Endothelial cell of umbilical vein (primary cell): Measurements from ENCODE around the gene AP1B1. TPM values are rescaled to one million over a fixed set of nuclear protein-coding genes. Genes with fewer than 3 reads are reported as not detected.

Source experiments
- BruUV-seq: library from RNA; stranded (reverse); fragments of 400-500 nt; replicated peaks from 2 replicates; lab custom pipeline; 2021; lab: Mats Ljungman, UMichigan
- CTCF ChIA-PET: fragments of 300-600, 350-600 bp; sonication (Branson Sonifier 250); formaldehyde crosslinking; loops from one replicate; lab custom pipeline; 2021; ENCODE audit warnings: antibody characterized with exemption, inconsistent platforms; lab: Charles Lee
- POLR2A ChIA-PET: fragments of 300-600, 350-600 bp; sonication (Branson Sonifier 250); formaldehyde crosslinking; loops from one replicate; lab custom pipeline; 2021; ENCODE audit warnings: antibody characterized with exemption, inconsistent platforms; lab: Charles Lee
- DNase-seq: peaks from one replicate; pipeline ENCODE4 v3.0.0-alpha.2; 2011; ENCODE audit warnings: low read depth, low spot score
- FAIRE-seq: peaks from 2 replicates; lab custom pipeline; 2011; peaks lifted over from hg19 to GRCh38; lab: Jason Lieb, UNC
- H2AFZ ChIP-seq: 2 replicates; pipeline ENCODE4 v1.6.0; 2012; ENCODE audit warnings: low read depth, low read length, control low read depth, inconsistent platforms
- H3K27ac ChIP-seq: 2 replicates; pipeline ENCODE4 v1.5.1; 2011; ENCODE audit warnings: low read depth, mild to moderate bottlenecking, control low read depth, low read length, moderate library complexity; ENCODE audit not compliant: insufficient read depth
- H3K27me3 ChIP-seq, 2 experiments: 2 replicates each; pipeline versions ENCODE4 v1.6.0 to v1.6.1; 2011; ENCODE audit warnings: low read length in 2 of 2, mixed read lengths in 1 of 2; ENCODE audit not compliant: control insufficient read depth in 2 of 2, insufficient read depth in 2 of 2
- H3K36me3 ChIP-seq, 2 experiments: 2 replicates in 1 of 2; 3 replicates in 1 of 2; pipeline ENCODE4 v1.5.1; 2011; ENCODE audit warnings: low read length in 2 of 2, mild to moderate bottlenecking in 1 of 2, moderate library complexity in 1 of 2; ENCODE audit not compliant: control insufficient read depth in 2 of 2, insufficient read depth in 2 of 2; ENCODE audit errors: extremely low read depth in 1 of 2
- H3K4me1 ChIP-seq: 3 replicates; pipeline ENCODE4 v1.5.1; 2011; ENCODE audit warnings: mild to moderate bottlenecking, low read length; ENCODE audit not compliant: control insufficient read depth, insufficient read depth; ENCODE audit errors: extremely low read depth
- H3K4me2 ChIP-seq: 2 replicates; pipeline ENCODE4 v1.6.1; 2011; ENCODE audit warnings: low read length, control low read depth, mixed read lengths; ENCODE audit not compliant: insufficient read depth
- H3K4me3 ChIP-seq, 3 experiments: fragments of 200-600 bp in 1 of 3; sonication (generic), shearing (Covaris generic) in 1 of 3; replicated peaks in 1 of 3; 2 replicates each; pipeline ENCODE4 v1.5.1; 2011 to 2016; ENCODE audit warnings: control low read depth in 3 of 3, low read length in 3 of 3, mild to moderate bottlenecking in 2 of 3, inconsistent platforms in 1 of 3, low read depth in 1 of 3, moderate library complexity in 1 of 3; ENCODE audit not compliant: insufficient read depth in 1 of 3
- H3K79me2 ChIP-seq: 2 replicates; pipeline ENCODE4 v1.6.0; 2012; ENCODE audit warnings: low read length, inconsistent platforms; ENCODE audit not compliant: control insufficient read depth, insufficient read depth
- H3K9ac ChIP-seq: replicated peaks from 2 replicates; pipeline ENCODE3; 2011; ENCODE audit warnings: low read length, control low read depth; ENCODE audit not compliant: insufficient read depth; ENCODE audit errors: extremely low read depth
- H3K9me1 ChIP-seq: replicated peaks from 3 replicates; pipeline ENCODE4 v1.6.0; 2011; ENCODE audit warnings: mild to moderate bottlenecking, low read length; ENCODE audit not compliant: control insufficient read depth, insufficient read depth; ENCODE audit errors: extremely low read depth
- H3K9me3 ChIP-seq: replicated peaks from 2 replicates; pipeline ENCODE4 v1.5.1; 2012; ENCODE audit warnings: low read length, inconsistent platforms; ENCODE audit not compliant: control insufficient read depth, insufficient read depth
- H4K20me1 ChIP-seq: replicated peaks from 2 replicates; pipeline ENCODE3; 2011; ENCODE audit warnings: mild to moderate bottlenecking, low read length; ENCODE audit not compliant: control insufficient read depth, insufficient read depth; ENCODE audit errors: extremely low read depth
- EZH2 ChIP-seq: IDR thresholded peaks from 2 replicates; pipeline ENCODE4 v1.6.1; 2012; ENCODE audit warnings: borderline replicate concordance, low read depth, mild to moderate bottlenecking, moderate library complexity, low read length, inconsistent platforms; ENCODE audit not compliant: severe bottlenecking
- FOS ChIP-seq: IDR thresholded peaks from 2 replicates; pipeline ENCODE4 v1.6.1; 2011; ENCODE audit warnings: mild to moderate bottlenecking, low read length, moderate library complexity, borderline replicate concordance; ENCODE audit not compliant: insufficient read depth
- GATA2 ChIP-seq: IDR thresholded peaks from 2 replicates; pipeline ENCODE4 v1.7.0; 2011; ENCODE audit warnings: low read depth, mild to moderate bottlenecking, moderate library complexity, mixed read lengths, low read length; ENCODE audit not compliant: insufficient read length, insufficient read depth
- JUN ChIP-seq: IDR thresholded peaks from 2 replicates; pipeline ENCODE4 v1.6.1; 2011; ENCODE audit warnings: borderline replicate concordance, low read depth; ENCODE audit not compliant: insufficient read length, insufficient read depth
- MYC ChIP-seq: IDR thresholded peaks from one replicate; pipeline ENCODE4 v1.6.1; 2011; ENCODE audit warnings: mild to moderate bottlenecking, low read depth, low read length
- POLR2A ChIP-seq: IDR thresholded peaks from 2 replicates; pipeline ENCODE4 v1.6.1; 2012; ENCODE audit warnings: low read depth, mild to moderate bottlenecking, control low read depth, low read length
- POLR2AphosphoS5 ChIP-seq: IDR thresholded peaks from 2 replicates; pipeline ENCODE4 v1.6.1; 2012; ENCODE audit warnings: low read depth, mild to moderate bottlenecking, control low read depth, low read length, moderate library complexity; ENCODE audit not compliant: insufficient read depth
- dilution Hi-C: fragments of 300-500 bp; cut with MboI; formaldehyde crosslinking; loops from one replicate; pipeline ENCODE4 v1.15.0; 2019; ENCODE audit warnings: low sequenced_read_pairs; ENCODE audit not compliant: extremely low pct_ligation_motif_present
- intact Hi-C: fragments of 100-400 bp; cut with micrococcal nuclease; formaldehyde crosslinking; loops from one replicate; pipeline ENCODE4 v1.10.0; 2022
- polyA plus RNA-seq, 4 experiments: library from polyadenylated mRNA; depleted of rRNA in 3 of 4; stranded (reverse) in 3 of 4; unstranded in 1 of 4; fragments of >200 nt; gene quantifications; 2 replicates each; pipeline versions ENCODE4 v1.2.1 to v1.2.3, GENCODE V29; 2011 to 2012; ENCODE audit warnings: missing spikeins in 1 of 4
- total RNA-seq: library from RNA; stranded (reverse); gene quantifications from 2 replicates; pipeline ENCODE4 v1.2.3, GENCODE V29; 2021
- TF ChIP-seq, protein P1 (sequence below): IDR thresholded peaks from 2 replicates; pipeline ENCODE4 v1.6.1; 2011; ENCODE audit not compliant: insufficient read depth, insufficient read length
- TF ChIP-seq, protein P2 (sequence below), 2 donors: IDR thresholded peaks; 1 replicate in 1 of 2; 2 replicates in 1 of 2; pipeline ENCODE4 v1.5.1; 2011; ENCODE audit warnings: low read length in 2 of 2, mild to moderate bottlenecking in 2 of 2, moderate library complexity in 2 of 2, control low read depth in 1 of 2, inconsistent platforms in 1 of 2, low read depth in 1 of 2; ENCODE audit not compliant: insufficient read depth in 1 of 2; ENCODE audit errors: extremely low read depth in 1 of 2

Gene AP1B1
- total and polyA plus RNA-seq, 2 donors (not counting 3 experiments of a cell fraction or from before 2014, with no cell fraction given), result 107 to 131 TPM

DNA sequence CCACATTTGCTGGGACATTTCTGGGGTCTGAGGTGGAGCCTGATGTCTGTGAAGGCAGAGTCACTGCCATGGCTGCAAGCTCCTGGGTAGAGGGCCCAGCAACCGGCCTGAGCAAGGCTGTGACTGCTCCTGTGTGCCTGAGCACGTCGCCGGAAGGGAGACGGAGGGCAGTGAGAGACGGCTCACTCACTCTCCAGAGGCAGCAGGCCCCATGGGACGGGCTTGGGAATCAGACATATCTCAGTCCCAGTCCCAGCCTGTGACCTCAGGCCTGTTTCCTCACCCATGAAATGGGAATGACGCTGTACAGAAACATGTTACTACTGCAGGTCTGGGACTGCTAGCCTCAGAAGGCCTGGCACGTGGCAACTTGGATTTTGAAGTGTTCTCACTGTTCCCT is 36.5 kb downstream of the AP1B1 start:
- H2AFZ ChIP-seq, result no peak overlapping the region
- H3K4me3 ChIP-seq, result no peak overlapping the region
- peaks cover 23 to 81% of the 10 kb centered on the region in 2 experiments for H3K36me3 ChIP-seq
- no peak overlapping the region for H3K4me2 ChIP-seq
- intact Hi-C loops, result no loop called here
- no TSS peak for BruUV-seq
- H3K27me3 ChIP-seq, result no peaks in the 10 kb centered on the region
- DNase-seq, result no peak
- H3K79me2 ChIP-seq, result no peaks in the 10 kb centered on the region
- no peaks in the 10 kb centered on the region for H3K4me1 ChIP-seq
- H3K9me3 ChIP-seq, result no peaks in the 10 kb centered on the region
- H3K9me1 ChIP-seq, result no peaks in the 10 kb centered on the region
- ChIA-PET POLR2A (no interaction called here), CTCF (no interaction called here)
- H3K9ac ChIP-seq, result no peak overlapping the region
- TF ChIP-seq EZH2 (no peak), POLR2AphosphoS5 (no peak), MYC (no peak), POLR2A (no peak), JUN (no peak), FOS (no peak), GATA2 (no peak)
- TF ChIP-seq, protein P1, sequence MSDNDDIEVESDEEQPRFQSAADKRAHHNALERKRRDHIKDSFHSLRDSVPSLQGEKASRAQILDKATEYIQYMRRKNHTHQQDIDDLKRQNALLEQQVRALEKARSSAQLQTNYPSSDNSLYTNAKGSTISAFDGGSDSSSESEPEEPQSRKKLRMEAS, result no peak
- TF ChIP-seq, protein P2, sequence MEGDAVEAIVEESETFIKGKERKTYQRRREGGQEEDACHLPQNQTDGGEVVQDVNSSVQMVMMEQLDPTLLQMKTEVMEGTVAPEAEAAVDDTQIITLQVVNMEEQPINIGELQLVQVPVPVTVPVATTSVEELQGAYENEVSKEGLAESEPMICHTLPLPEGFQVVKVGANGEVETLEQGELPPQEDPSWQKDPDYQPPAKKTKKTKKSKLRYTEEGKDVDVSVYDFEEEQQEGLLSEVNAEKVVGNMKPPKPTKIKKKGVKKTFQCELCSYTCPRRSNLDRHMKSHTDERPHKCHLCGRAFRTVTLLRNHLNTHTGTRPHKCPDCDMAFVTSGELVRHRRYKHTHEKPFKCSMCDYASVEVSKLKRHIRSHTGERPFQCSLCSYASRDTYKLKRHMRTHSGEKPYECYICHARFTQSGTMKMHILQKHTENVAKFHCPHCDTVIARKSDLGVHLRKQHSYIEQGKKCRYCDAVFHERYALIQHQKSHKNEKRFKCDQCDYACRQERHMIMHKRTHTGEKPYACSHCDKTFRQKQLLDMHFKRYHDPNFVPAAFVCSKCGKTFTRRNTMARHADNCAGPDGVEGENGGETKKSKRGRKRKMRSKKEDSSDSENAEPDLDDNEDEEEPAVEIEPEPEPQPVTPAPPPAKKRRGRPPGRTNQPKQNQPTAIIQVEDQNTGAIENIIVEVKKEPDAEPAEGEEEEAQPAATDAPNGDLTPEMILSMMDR (IDR thresholded peaks at IDR 0.05; ENCODE audit: extremely low read depth in 1 of 2, insufficient read depth in 1 of 2, low read depth in 1 of 2, low read length in 2 of 2), result no peak
- no peak overlapping the region for H3K27ac ChIP-seq
- FAIRE-seq, result no peak
- no peaks in the 10 kb centered on the region for H4K20me1 ChIP-seq
- dilution Hi-C loops, result no loop called here
